Measurements from ENCODE around the gene MYCL.

The MYCL gene

GRCh38 chr1:39850606-39851216, 51.0 kb downstream of the MYCL start:
- no peak for DNase-seq

GRCh38 chr1:39849203-39849602, 52.5 kb downstream of the MYCL start:
- DNase-seq, result no peak

DNA sequence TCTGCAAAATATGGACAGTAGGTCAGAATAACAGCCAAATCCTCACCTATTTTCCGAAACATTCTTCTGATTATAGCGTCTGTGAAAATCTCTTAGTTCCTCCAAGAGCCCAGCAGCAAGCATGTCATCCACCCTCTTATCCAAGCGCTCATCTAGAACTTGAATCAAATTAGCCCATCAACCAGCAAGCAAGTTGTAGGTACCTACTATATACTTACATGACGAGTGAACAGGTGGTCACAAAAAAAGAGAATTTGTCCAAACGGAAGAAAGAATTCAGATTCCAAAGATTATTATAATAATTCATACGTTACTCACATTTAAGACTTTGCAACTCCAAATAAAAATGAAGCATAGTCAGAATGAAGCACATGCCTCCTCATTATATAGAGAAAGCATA, 53.8 kb downstream of the MYCL start:
- DNase-seq, result no peak

DNA sequence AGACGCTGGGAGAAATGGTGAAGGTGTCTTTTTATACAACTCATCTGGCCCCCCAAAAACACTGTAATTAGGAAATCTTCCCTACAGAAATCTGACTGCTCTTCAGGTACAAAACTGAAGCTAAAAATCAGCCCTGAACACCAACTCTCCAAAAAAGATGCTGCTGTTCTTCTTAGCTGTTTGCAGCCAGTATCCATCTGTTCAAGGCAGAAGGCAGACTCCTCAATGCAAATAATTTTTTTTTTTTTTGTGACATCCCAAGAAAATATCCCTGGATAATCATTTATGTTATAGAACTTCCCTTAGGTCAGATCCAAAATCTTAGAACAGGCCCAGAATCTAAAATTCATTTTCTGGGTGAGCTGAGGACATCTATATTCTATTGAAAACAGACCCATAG, 54.9 kb downstream of the MYCL start:
- DNase-seq, result no peak

- DNase-seq, result peak; percentile 98
These were observed 55.8 kb downstream of the MYCL start for GRCh38 chr1:39845569-39846566.
